CD14-positive monocyte (primary cell): ENCODE data around the gene PLPP2. TPM values are rescaled to one million over a fixed set of nuclear protein-coding genes. Genes with fewer than 3 reads are reported as not detected.

Experiments
- DNase-seq, 3 donors: peaks; one replicate each; pipeline ENCODE4 v3.0.0-alpha.2; 2011 to 2022
- H2AFZ ChIP-seq: 2 replicates; pipeline ENCODE4 v1.6.0; 2012; ENCODE audit warnings: mild to moderate bottlenecking, low read depth, low read length, inconsistent platforms; ENCODE audit not compliant: insufficient read depth, poor library complexity, severe bottlenecking
- H3K27ac ChIP-seq, 2 donors: 1 replicate in 1 of 2; 2 replicates in 1 of 2; pipeline ENCODE4 v1.5.1; 2012 to 2013; ENCODE audit warnings: low read length in 2 of 2, control low read depth in 1 of 2, inconsistent platforms in 1 of 2, low read depth in 1 of 2, mild to moderate bottlenecking in 1 of 2
- H3K27me3 ChIP-seq, 2 donors: one replicate each; pipeline versions ENCODE4 v1.6.0 to v1.6.1; 2011 to 2013; ENCODE audit warnings: low read length in 2 of 2; ENCODE audit not compliant: control insufficient read depth in 2 of 2, insufficient read depth in 2 of 2
- H3K36me3 ChIP-seq, 2 donors: replicated peaks in 1 of 2; 1 replicate in 1 of 2; 2 replicates in 1 of 2; pipeline versions ENCODE4 v1.5.1 to v1.6.1; 2012 to 2013; ENCODE audit warnings: low read length in 2 of 2, control low read depth in 1 of 2, inconsistent platforms in 1 of 2, mild to moderate bottlenecking in 1 of 2; ENCODE audit not compliant: insufficient read depth in 2 of 2, control insufficient read depth in 1 of 2
- H3K4me1 ChIP-seq, 2 donors: 1 replicate in 1 of 2; 2 replicates in 1 of 2; pipeline versions ENCODE4 v1.5.1 to v1.6.1; 2012 to 2013; ENCODE audit warnings: low read length in 2 of 2, control low read depth in 1 of 2, inconsistent platforms in 1 of 2, mild to moderate bottlenecking in 1 of 2, moderate library complexity in 1 of 2; ENCODE audit not compliant: insufficient read depth in 2 of 2, control insufficient read depth in 1 of 2
- H3K4me2 ChIP-seq: replicated peaks from 2 replicates; pipeline ENCODE3; 2012; ENCODE audit warnings: low read length, moderate library complexity, mild to moderate bottlenecking; ENCODE audit not compliant: poor library complexity, severe bottlenecking; ENCODE audit errors: extremely low read depth
- H3K4me3 ChIP-seq, 3 experiments: fragments of 200-600 bp in 1 of 3; sonication (generic) in 1 of 3; replicated peaks in 1 of 3; 1 replicate in 2 of 3; 2 replicates in 1 of 3; pipeline ENCODE4 v1.5.1; 2011 to 2013; ENCODE audit warnings: low read length in 3 of 3, mild to moderate bottlenecking in 3 of 3, control low read depth in 2 of 3, low read depth in 2 of 3, inconsistent platforms in 1 of 3, moderate library complexity in 1 of 3
- H3K79me2 ChIP-seq: 2 replicates; pipeline ENCODE4 v1.6.0; 2012; ENCODE audit warnings: mild to moderate bottlenecking, control low read depth, inconsistent platforms, low read length, moderate library complexity; ENCODE audit not compliant: insufficient read depth
- H3K9ac ChIP-seq: 2 replicates; pipeline ENCODE4 v1.6.0; 2017; ENCODE audit warnings: low read length, mild to moderate bottlenecking; ENCODE audit not compliant: insufficient read depth, poor library complexity, severe bottlenecking
- H3K9me3 ChIP-seq, 2 donors: replicated peaks in 1 of 2; 1 replicate in 1 of 2; 2 replicates in 1 of 2; pipeline versions ENCODE4 v1.5.1 to v1.6.1; 2012 to 2013; ENCODE audit warnings: low read length in 2 of 2, control low read depth in 1 of 2; ENCODE audit not compliant: control insufficient read depth in 1 of 2, insufficient read depth in 1 of 2
- H4K20me1 ChIP-seq: 2 replicates; pipeline ENCODE4 v1.6.0; 2012; ENCODE audit warnings: mild to moderate bottlenecking, low read length, control low read depth, moderate library complexity; ENCODE audit not compliant: insufficient read depth
- H3K27ac Mint-ChIP-seq, 7 donors: one replicate each; pipeline ENCODE4 v1.8.0; 2020; ENCODE audit warnings: mild to moderate bottlenecking in 7 of 7, mixed read lengths in 7 of 7, moderate library complexity in 6 of 7, inconsistent platforms in 2 of 7
- H3K27me3 Mint-ChIP-seq, 3 donors: one replicate each; pipeline ENCODE4 v1.8.0; 2021 to 2022; ENCODE audit warnings: low read depth in 3 of 3, mild to moderate bottlenecking in 3 of 3, mixed read lengths in 3 of 3, moderate library complexity in 3 of 3, inconsistent platforms in 1 of 3
- H3K36me3 Mint-ChIP-seq, 2 donors: one replicate each; pipeline ENCODE4 v1.8.0; 2020; ENCODE audit warnings: mixed read lengths in 2 of 2, inconsistent platforms in 1 of 2, mild to moderate bottlenecking in 1 of 2
- H3K4me1 Mint-ChIP-seq: one replicate; pipeline ENCODE4 v1.8.0; 2020; ENCODE audit warnings: mild to moderate bottlenecking, mixed read lengths
- H3K4me3 Mint-ChIP-seq, 2 donors: one replicate each; pipeline ENCODE4 v1.8.0; 2020; ENCODE audit warnings: mild to moderate bottlenecking in 2 of 2, mixed read lengths in 2 of 2, moderate library complexity in 1 of 2
- H3K9me3 Mint-ChIP-seq, 7 donors: one replicate each; pipeline ENCODE4 v1.8.0; 2020 to 2022; ENCODE audit warnings: mixed read lengths in 7 of 7, mild to moderate bottlenecking in 6 of 7, moderate library complexity in 6 of 7, inconsistent platforms in 2 of 7
- WGBS: methylation state at CpG from one replicate; pipeline ENCODE4 v1.1.5; 2013; ENCODE audit warnings: missing lambda C conversion rate; ENCODE audit not compliant: insufficient coverage; 5-methylcytosine and 5-hydroxymethylcytosine counted together
- intact Hi-C, 2 donors: fragments of 100-400 bp; cut with micrococcal nuclease; formaldehyde crosslinking; loops; one replicate each; pipeline versions ENCODE4 v1.15.0 to v1.15.1; 2023
- polyA plus RNA-seq, 3 donors: library from polyadenylated mRNA; depleted of rRNA in 1 of 3; unstranded in 2 of 3; stranded (reverse) in 1 of 3; fragments of 300-500 nt in 2 of 3; fragments of >200 nt in 1 of 3; fragmentation: Illumina TruSeq in 2 of 3; gene quantifications; 1 replicate in 2 of 3; 2 replicates in 1 of 3; pipeline ENCODE4 v1.2.3, GENCODE V29; 2012 to 2021
- TF ChIP-seq, protein P1 (sequence below): fragments of 200-600 bp; IDR thresholded peaks from one replicate; pipeline ENCODE4 v1.8.0; 2022; ENCODE audit warnings: antibody characterized with exemption, mild to moderate bottlenecking

PLPP2 gene
- polyA plus RNA-seq, 3 donors: 0.01 TPM; not detected in 2

GRCh38 chr19:336067-336614, 44.9 kb upstream of the PLPP2 start:
- Histone ChIP-seq H4K20me1 (peaks cover 76% of the 10 kb centered on the region), H3K4me1 (peaks cover 24 to 34% of the 10 kb centered on the region in 2 donors), H3K9me3 (peaks cover 3 to 7% of the 10 kb centered on the region in 2 donors), H3K36me3 (peaks cover 28 to 39% of the 10 kb centered on the region in 2 donors), H2AFZ (no peak overlapping the region), H3K4me3 (no peak overlapping the region), H3K79me2 (peaks cover 67% of the 10 kb centered on the region), H3K4me2 (no peak overlapping the region), H3K9ac (no peak overlapping the region), H3K27me3 (no peaks in the 10 kb centered on the region), H3K27ac (no peak overlapping the region)
- Mint-ChIP-seq H3K27me3 (peaks cover 0 to 4% (median 2%) of the 10 kb centered on the region in 3 donors), H3K4me1 (peaks cover 34% of the 10 kb centered on the region), H3K4me3 (no peak overlapping the region), H3K27ac (peak overlapping the region in 2 of 7 donors; percentile 10 to 31), H3K9me3 (peaks cover 2 to 12% (median 6%) of the 10 kb centered on the region in 7 donors), H3K36me3 (peaks cover 44 to 51% of the 10 kb centered on the region in 2 donors)
- 94% methylated on average over 18 of the region's 20 CpGs for WGBS
- DNase-seq: no peak
- intact Hi-C loops: no loop called here
- TF ChIP-seq, protein P1, sequence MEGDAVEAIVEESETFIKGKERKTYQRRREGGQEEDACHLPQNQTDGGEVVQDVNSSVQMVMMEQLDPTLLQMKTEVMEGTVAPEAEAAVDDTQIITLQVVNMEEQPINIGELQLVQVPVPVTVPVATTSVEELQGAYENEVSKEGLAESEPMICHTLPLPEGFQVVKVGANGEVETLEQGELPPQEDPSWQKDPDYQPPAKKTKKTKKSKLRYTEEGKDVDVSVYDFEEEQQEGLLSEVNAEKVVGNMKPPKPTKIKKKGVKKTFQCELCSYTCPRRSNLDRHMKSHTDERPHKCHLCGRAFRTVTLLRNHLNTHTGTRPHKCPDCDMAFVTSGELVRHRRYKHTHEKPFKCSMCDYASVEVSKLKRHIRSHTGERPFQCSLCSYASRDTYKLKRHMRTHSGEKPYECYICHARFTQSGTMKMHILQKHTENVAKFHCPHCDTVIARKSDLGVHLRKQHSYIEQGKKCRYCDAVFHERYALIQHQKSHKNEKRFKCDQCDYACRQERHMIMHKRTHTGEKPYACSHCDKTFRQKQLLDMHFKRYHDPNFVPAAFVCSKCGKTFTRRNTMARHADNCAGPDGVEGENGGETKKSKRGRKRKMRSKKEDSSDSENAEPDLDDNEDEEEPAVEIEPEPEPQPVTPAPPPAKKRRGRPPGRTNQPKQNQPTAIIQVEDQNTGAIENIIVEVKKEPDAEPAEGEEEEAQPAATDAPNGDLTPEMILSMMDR: no peak

- Mint-ChIP-seq H3K9me3 (peaks cover 6 to 18% (median 11%) of the 10 kb centered on the region in 7 donors), H3K36me3 (peaks cover 47 to 48% of the 10 kb centered on the region in 2 donors), H3K27ac (no peak overlapping the region), H3K4me3 (no peak overlapping the region), H3K4me1 (peaks cover 29% of the 10 kb centered on the region), H3K27me3 (peaks cover 0 to 4% (median under 1%) of the 10 kb centered on the region in 3 donors)
- Histone ChIP-seq H3K27me3 (no peaks in the 10 kb centered on the region), H3K4me1 (peaks cover 18 to 28% of the 10 kb centered on the region in 2 donors), H3K4me2 (no peak overlapping the region), H3K9me3 (peaks cover 9 to 13% of the 10 kb centered on the region in 2 donors), H2AFZ (no peak overlapping the region), H3K27ac (no peak overlapping the region), H3K79me2 (peaks cover 65% of the 10 kb centered on the region), H4K20me1 (peaks cover 73% of the 10 kb centered on the region), H3K4me3 (no peak overlapping the region), H3K36me3 (peaks cover 34 to 45% of the 10 kb centered on the region in 2 donors), H3K9ac (no peak overlapping the region)
- no peak for DNase-seq
- TF ChIP-seq, protein P1: no peak
- intact Hi-C loops: no loop called here
- 96% methylated on average over 21 of the region's 21 CpGs for WGBS
These were observed 44.4 kb upstream of the PLPP2 start for GRCh38 chr19:335486-336066.
